ENCODE data around the gene SLIT1.

The SLIT1 gene

GRCh38 chr10:96978621-96979154 lies 207.1 kb downstream of the SLIT1 start:
- Histone ChIP-seq H3K9ac (ENCODE audit: low read length) (no peak overlapping the region), H3K4me1 (ENCODE audit: control insufficient read depth, insufficient read depth, low read length) (no peaks in the 10 kb centered on the region), H3K27me3 (ENCODE audit: control insufficient read depth, insufficient read depth, low read length) (no peaks in the 10 kb centered on the region), H3K9me3 (ENCODE audit: control insufficient read depth, insufficient read depth, low read depth, low read length) (no peaks in the 10 kb centered on the region), H3K36me3 (ENCODE audit: control insufficient read depth, insufficient read depth, low read length) (peaks cover 18% of the 10 kb centered on the region), H3K27ac (ENCODE audit: low read depth, low read length) (no peak overlapping the region), H3K4me3 (ENCODE audit: low read depth, low read length) (no peak overlapping the region)

GRCh38 chr10:96975136-96975535 lies 210.6 kb downstream of the SLIT1 start:
- H3K4me3 ChIP-seq (ENCODE audit: low read depth, low read length), result no peak overlapping the region
- H3K27ac ChIP-seq (ENCODE audit: low read depth, low read length), result no peak overlapping the region
- H3K4me1 ChIP-seq (ENCODE audit: control insufficient read depth, insufficient read depth, low read length), result no peaks in the 10 kb centered on the region
- no peaks in the 10 kb centered on the region for H3K9me3 ChIP-seq (ENCODE audit: control insufficient read depth, insufficient read depth, low read depth, low read length)
- no peak overlapping the region for H3K9ac ChIP-seq (ENCODE audit: low read length)
- no peaks in the 10 kb centered on the region for H3K27me3 ChIP-seq (ENCODE audit: control insufficient read depth, insufficient read depth, low read length)
- H3K36me3 ChIP-seq (ENCODE audit: control insufficient read depth, insufficient read depth, low read length), result no peaks in the 10 kb centered on the region

- no peaks in the 10 kb centered on the region for H3K9me3 ChIP-seq (ENCODE audit: control insufficient read depth, insufficient read depth, low read depth, low read length)
- H3K27me3 ChIP-seq (ENCODE audit: control insufficient read depth, insufficient read depth, low read length), result no peaks in the 10 kb centered on the region
- no peaks in the 10 kb centered on the region for H3K36me3 ChIP-seq (ENCODE audit: control insufficient read depth, insufficient read depth, low read length)
- H3K4me1 ChIP-seq (ENCODE audit: control insufficient read depth, insufficient read depth, low read length), result no peaks in the 10 kb centered on the region
- no peak overlapping the region for H3K9ac ChIP-seq (ENCODE audit: low read length)
- H3K4me3 ChIP-seq (ENCODE audit: low read depth, low read length), result no peak overlapping the region
- H3K27ac ChIP-seq (ENCODE audit: low read depth, low read length), result no peak overlapping the region
Observed at GRCh38 chr10:96973809-96974747, 211.7 kb downstream of the SLIT1 start.

- Histone ChIP-seq H3K9ac (ENCODE audit: low read length) (no peak overlapping the region), H3K36me3 (ENCODE audit: control insufficient read depth, insufficient read depth, low read length) (no peaks in the 10 kb centered on the region), H3K4me1 (ENCODE audit: control insufficient read depth, insufficient read depth, low read length) (no peaks in the 10 kb centered on the region), H3K9me3 (ENCODE audit: control insufficient read depth, insufficient read depth, low read depth, low read length) (no peaks in the 10 kb centered on the region), H3K27me3 (ENCODE audit: control insufficient read depth, insufficient read depth, low read length) (no peaks in the 10 kb centered on the region), H3K27ac (ENCODE audit: low read depth, low read length) (no peak overlapping the region), H3K4me3 (ENCODE audit: low read depth, low read length) (no peak overlapping the region)
Observed at GRCh38 chr10:96972264-96972663, 213.5 kb downstream of the SLIT1 start.

GRCh38 chr10:96971324-96971723 lies 214.4 kb downstream of the SLIT1 start:
- Histone ChIP-seq H3K27ac (ENCODE audit: low read depth, low read length) (no peak overlapping the region), H3K36me3 (ENCODE audit: control insufficient read depth, insufficient read depth, low read length) (no peaks in the 10 kb centered on the region), H3K9ac (ENCODE audit: low read length) (no peak overlapping the region), H3K4me3 (ENCODE audit: low read depth, low read length) (no peak overlapping the region), H3K27me3 (ENCODE audit: control insufficient read depth, insufficient read depth, low read length) (no peaks in the 10 kb centered on the region), H3K9me3 (ENCODE audit: control insufficient read depth, insufficient read depth, low read depth, low read length) (no peaks in the 10 kb centered on the region), H3K4me1 (ENCODE audit: control insufficient read depth, insufficient read depth, low read length) (no peaks in the 10 kb centered on the region)

GRCh38 chr10:96968682-96969423 lies 216.9 kb downstream of the SLIT1 start:
- no peaks in the 10 kb centered on the region for H3K27me3 ChIP-seq (ENCODE audit: control insufficient read depth, insufficient read depth, low read length)
- H3K9me3 ChIP-seq (ENCODE audit: control insufficient read depth, insufficient read depth, low read depth, low read length), result no peaks in the 10 kb centered on the region
- no peak overlapping the region for H3K4me3 ChIP-seq (ENCODE audit: low read depth, low read length)
- no peaks in the 10 kb centered on the region for H3K4me1 ChIP-seq (ENCODE audit: control insufficient read depth, insufficient read depth, low read length)
- no peaks in the 10 kb centered on the region for H3K36me3 ChIP-seq (ENCODE audit: control insufficient read depth, insufficient read depth, low read length)
- no peak overlapping the region for H3K9ac ChIP-seq (ENCODE audit: low read length)
- H3K27ac ChIP-seq (ENCODE audit: low read depth, low read length), result no peak overlapping the region

- H3K27ac ChIP-seq (ENCODE audit: low read depth, low read length), result no peak overlapping the region
- no peak overlapping the region for H3K4me3 ChIP-seq (ENCODE audit: low read depth, low read length)
- H3K27me3 ChIP-seq (ENCODE audit: control insufficient read depth, insufficient read depth, low read length), result no peaks in the 10 kb centered on the region
- no peaks in the 10 kb centered on the region for H3K9me3 ChIP-seq (ENCODE audit: control insufficient read depth, insufficient read depth, low read depth, low read length)
- H3K4me1 ChIP-seq (ENCODE audit: control insufficient read depth, insufficient read depth, low read length), result no peaks in the 10 kb centered on the region
- H3K36me3 ChIP-seq (ENCODE audit: control insufficient read depth, insufficient read depth, low read length), result no peaks in the 10 kb centered on the region
- H3K9ac ChIP-seq (ENCODE audit: low read length), result no peak overlapping the region
Observed at GRCh38 chr10:96967847-96968246, 217.9 kb downstream of the SLIT1 start.

- H3K9ac ChIP-seq (ENCODE audit: low read length), result no peak overlapping the region
- H3K27me3 ChIP-seq (ENCODE audit: control insufficient read depth, insufficient read depth, low read length), result no peaks in the 10 kb centered on the region
- no peaks in the 10 kb centered on the region for H3K9me3 ChIP-seq (ENCODE audit: control insufficient read depth, insufficient read depth, low read depth, low read length)
- H3K36me3 ChIP-seq (ENCODE audit: control insufficient read depth, insufficient read depth, low read length), result no peaks in the 10 kb centered on the region
- no peaks in the 10 kb centered on the region for H3K4me1 ChIP-seq (ENCODE audit: control insufficient read depth, insufficient read depth, low read length)
- H3K27ac ChIP-seq (ENCODE audit: low read depth, low read length), result no peak overlapping the region
- H3K4me3 ChIP-seq (ENCODE audit: low read depth, low read length), result no peak overlapping the region
Observed at GRCh38 chr10:96964131-96964530, 221.6 kb downstream of the SLIT1 start.

- H3K27ac ChIP-seq (ENCODE audit: low read depth, low read length), result no peak overlapping the region
Observed at GRCh38 chr10:96960872-96961271, 224.9 kb downstream of the SLIT1 start.

GRCh38 chr10:96959733-96960132 lies 226.0 kb downstream of the SLIT1 start:
- Histone ChIP-seq H3K4me1 (ENCODE audit: control insufficient read depth, insufficient read depth, low read length) (no peaks in the 10 kb centered on the region), H3K27ac (ENCODE audit: low read depth, low read length) (no peak overlapping the region), H3K4me3 (ENCODE audit: low read depth, low read length) (no peak overlapping the region), H3K27me3 (ENCODE audit: control insufficient read depth, insufficient read depth, low read length) (no peaks in the 10 kb centered on the region), H3K36me3 (ENCODE audit: control insufficient read depth, insufficient read depth, low read length) (peaks cover 20% of the 10 kb centered on the region), H3K9ac (ENCODE audit: low read length) (no peak overlapping the region), H3K9me3 (ENCODE audit: control insufficient read depth, insufficient read depth, low read depth, low read length) (no peaks in the 10 kb centered on the region)

More at GRCh38 chr10:96960872-96961271, 224.9 kb downstream of the SLIT1 start:
- Histone ChIP-seq H3K9me3 (ENCODE audit: control insufficient read depth, insufficient read depth, low read depth, low read length) (no peaks in the 10 kb centered on the region), H3K9ac (ENCODE audit: low read length) (no peak overlapping the region), H3K27me3 (ENCODE audit: control insufficient read depth, insufficient read depth, low read length) (no peaks in the 10 kb centered on the region), H3K4me3 (ENCODE audit: low read depth, low read length) (no peak overlapping the region), H3K36me3 (ENCODE audit: control insufficient read depth, insufficient read depth, low read length) (peaks cover 8% of the 10 kb centered on the region), H3K4me1 (ENCODE audit: control insufficient read depth, insufficient read depth, low read length) (no peaks in the 10 kb centered on the region)

GRCh38 chr10:96958071-96958470 lies 227.7 kb downstream of the SLIT1 start:
- Histone ChIP-seq H3K9ac (ENCODE audit: low read length) (no peak overlapping the region), H3K36me3 (ENCODE audit: control insufficient read depth, insufficient read depth, low read length) (peaks cover 25% of the 10 kb centered on the region), H3K4me3 (ENCODE audit: low read depth, low read length) (no peak overlapping the region), H3K27me3 (ENCODE audit: control insufficient read depth, insufficient read depth, low read length) (no peaks in the 10 kb centered on the region), H3K27ac (ENCODE audit: low read depth, low read length) (no peak overlapping the region), H3K4me1 (ENCODE audit: control insufficient read depth, insufficient read depth, low read length) (no peaks in the 10 kb centered on the region), H3K9me3 (ENCODE audit: control insufficient read depth, insufficient read depth, low read depth, low read length) (no peaks in the 10 kb centered on the region)
